Medulla oblongata (tissue), 1 donor: Measurements from ENCODE around the gene SREBF1.

ENCODE experiments used
- DNase-seq: peaks from one replicate; pipeline ENCODE4 v3.0.0-alpha.2; 2015; ENCODE audit errors: extremely low spot score

The SREBF1 gene

GRCh38 chr17:17836818-17837379, at the start of gene SREBF1:
Gene SREBF1, minus strand, starts transcription at chr17:17836986. Its CDS starts 169 bp downstream, at chr17:17836817.
- peak; percentile 74 for DNase-seq

GRCh38 chr17:17886226-17886625, 49.4 kb upstream of the SREBF1 start:
- DNase-seq, result no peak

GRCh38 chr17:17884391-17885357, 47.9 kb upstream of the SREBF1 start:
- DNase-seq, result peak; percentile 46

GRCh38 chr17:17883801-17884200, 47.0 kb upstream of the SREBF1 start:
- DNase-seq, result no peak

- no peak for DNase-seq
Observed at GRCh38 chr17:17882082-17882581, 45.3 kb upstream of the SREBF1 start.

GRCh38 chr17:17880577-17881196, 43.9 kb upstream of the SREBF1 start:
- DNase-seq, result no peak

GRCh38 chr17:17877529-17878358, 41.0 kb upstream of the SREBF1 start:
- DNase-seq, result peak; percentile 58

- no peak for DNase-seq
Observed at GRCh38 chr17:17876959-17877528, 40.3 kb upstream of the SREBF1 start.

- no peak for DNase-seq
Observed at GRCh38 chr17:17874478-17874877, 37.7 kb upstream of the SREBF1 start.

- DNase-seq, result no peak
Observed at GRCh38 chr17:17873450-17873991, 36.7 kb upstream of the SREBF1 start.

- no peak for DNase-seq
Observed at GRCh38 chr17:17872547-17873345, 36.0 kb upstream of the SREBF1 start.

GRCh38 chr17:17871913-17872312, 35.1 kb upstream of the SREBF1 start:
- DNase-seq, result no peak

- DNase-seq, result no peak
Observed at GRCh38 chr17:17870247-17870646, 33.5 kb upstream of the SREBF1 start.

GRCh38 chr17:17868641-17869522, 32.1 kb upstream of the SREBF1 start:
- no peak for DNase-seq

- no peak for DNase-seq
Observed at GRCh38 chr17:17866897-17867296, 30.1 kb upstream of the SREBF1 start.

- no peak for DNase-seq
Observed at GRCh38 chr17:17866425-17866824, 29.6 kb upstream of the SREBF1 start.

GRCh38 chr17:17865035-17865434, 28.2 kb upstream of the SREBF1 start:
- DNase-seq, result no peak

GRCh38 chr17:17860766-17861107, 24.0 kb upstream of the SREBF1 start:
- DNase-seq, result no peak
